Body of pancreas (tissue), 4 donors: ENCODE results near the gene PANX1. TPM values are rescaled to one million over a fixed set of nuclear protein-coding genes. Genes with fewer than 3 reads are reported as not detected.
A peak's percentile ranks its signal among the peaks of the same experiment; 100 is the strongest.

Experiments used
- ATAC-seq: fragments of 150-250 bp; one replicate; pipeline ENCODE4 v1.9.1; 2016
- DNase-seq, 4 donors: peaks; one replicate each; pipeline ENCODE4 v3.0.0-alpha.2; 2019
- H3K27ac ChIP-seq, 4 donors: fragments of 200-600 bp; sonication (generic); 1 replicate in 3 of 4; 2 replicates in 1 of 4; pipeline versions ENCODE4 v1.5.1 to v1.6.1; 2016 to 2019; ENCODE audit warnings: mild to moderate bottlenecking in 1 of 4, mixed read lengths in 1 of 4, moderate library complexity in 1 of 4
- H3K27me3 ChIP-seq, 2 donors: fragments of 200-600 bp; sonication (generic); one replicate each; pipeline ENCODE4 v1.6.0; 2016; ENCODE audit warnings: mild to moderate bottlenecking in 1 of 2
- H3K36me3 ChIP-seq, 2 donors: fragments of 200-600 bp; sonication (generic); replicated peaks in 1 of 2; 2 replicates each; pipeline ENCODE4 v1.5.1; 2016; ENCODE audit warnings: low read depth in 2 of 2; ENCODE audit not compliant: insufficient read depth in 1 of 2
- H3K4me1 ChIP-seq: fragments of 200-600 bp; sonication (generic); one replicate; pipeline ENCODE4 v1.6.0; 2016
- H3K4me3 ChIP-seq, 2 donors: fragments of 200-600 bp; sonication (generic); 1 replicate in 1 of 2; 2 replicates in 1 of 2; pipeline ENCODE4 v1.5.1; 2016 to 2019
- H3K9me3 ChIP-seq, 3 donors: fragments of 200-600 bp; sonication (generic); 1 replicate in 2 of 3; 2 replicates in 1 of 3; pipeline ENCODE4 v1.5.1; 2016
- CTCF ChIP-seq, 7 experiments: fragments of 450-650 bp in 4 of 7; fragments of 200-600 bp in 3 of 7; sonication (generic) in 3 of 7; IDR thresholded peaks; one replicate each; pipeline ENCODE4 v1.5.1; 2016 to 2019; ENCODE audit warnings: antibody characterized with exemption in 7 of 7
- POLR2A ChIP-seq, 3 donors: fragments of 450-650 bp; IDR thresholded peaks; one replicate each; pipeline ENCODE4 v1.6.1; 2016; ENCODE audit warnings: antibody characterized with exemption in 3 of 3, mild to moderate bottlenecking in 2 of 3
- WGBS, 2 donors: methylation state at CpG; one replicate each; pipeline ENCODE4 v1.1.5; 2017; 5-methylcytosine and 5-hydroxymethylcytosine counted together
- intact Hi-C: fragments of 100-400 bp; cut with DNase I; formaldehyde crosslinking; loops from one replicate; pipeline ENCODE4 v1.15.1; 2023
- total RNA-seq, 2 donors: library from RNA; depleted of rRNA; stranded (reverse); fragments of >200 nt; gene quantifications; one replicate each; pipeline ENCODE4 v1.1.0, GENCODE V29; 2016

PANX1 gene
- total RNA-seq, 2 donors from 2014 or later = 8.6 to 14.2 TPM

- DNase-seq (peak; percentile 80 to 86 (median 81)), ATAC-seq (peak; percentile 88)
- H3K9me3 ChIP-seq = no peaks in the 10 kb centered on the region
- H3K27me3 ChIP-seq = no peaks in the 10 kb centered on the region
- peaks cover 30% of the 10 kb centered on the region for H3K4me1 ChIP-seq
- H3K27ac ChIP-seq = peak overlapping the region in 2 of 4 donors; percentile 31 to 35
- no peak overlapping the region for H3K4me3 ChIP-seq
- intact Hi-C loops = no loop called here
- 23 to 30% methylated on average over 7 of the region's 7 CpGs for WGBS, 2 donors
- H3K36me3 ChIP-seq = no peaks in the 10 kb centered on the region
- no peak for TF ChIP-seq POLR2A (IDR thresholded peaks at IDR 0.05)
- TF ChIP-seq CTCF (IDR thresholded peaks at IDR 0.05) = peak; percentile 64 to 87 (median 82)
These were observed 55.2 kb downstream of the PANX1 start for GRCh38 chr11:94183886-94184264.

DNA sequence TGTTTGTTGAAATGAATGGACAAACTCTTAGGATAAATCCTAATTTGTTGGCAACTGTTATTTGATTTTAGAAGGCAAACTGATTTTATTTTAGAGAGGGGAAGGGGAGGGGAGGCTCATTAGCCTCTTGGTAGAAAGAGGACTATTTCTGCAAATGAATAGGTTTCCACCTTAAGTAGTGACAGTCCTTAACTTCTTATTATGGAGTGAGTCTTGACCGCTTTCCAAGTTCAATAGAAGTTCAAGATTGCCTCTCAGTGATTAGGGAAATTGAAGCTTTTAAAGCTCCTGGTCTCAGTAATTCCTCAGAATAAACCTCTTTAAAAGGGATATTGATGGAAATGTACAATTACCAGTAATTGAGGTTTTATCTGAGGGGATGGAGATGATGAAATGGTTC, 55.7 kb downstream of the PANX1 start:
- H3K4me1 ChIP-seq = peaks cover 30% of the 10 kb centered on the region
- H3K4me3 ChIP-seq = no peak overlapping the region
- 28 to 61% methylated on average over 1 of the region's 1 CpG for WGBS, 2 donors
- intact Hi-C loops = no loop called here
- no peaks in the 10 kb centered on the region for H3K27me3 ChIP-seq
- ATAC-seq = peak; percentile 36
- no peaks in the 10 kb centered on the region for H3K36me3 ChIP-seq
- no peaks in the 10 kb centered on the region for H3K9me3 ChIP-seq
- peak overlapping the region in 2 of 4 donors; percentile 31 to 35 for H3K27ac ChIP-seq
- DNase-seq = no peak
- TF ChIP-seq POLR2A (IDR thresholded peaks at IDR 0.05) = no peak
- TF ChIP-seq CTCF (IDR thresholded peaks at IDR 0.05) = no peak

DNA sequence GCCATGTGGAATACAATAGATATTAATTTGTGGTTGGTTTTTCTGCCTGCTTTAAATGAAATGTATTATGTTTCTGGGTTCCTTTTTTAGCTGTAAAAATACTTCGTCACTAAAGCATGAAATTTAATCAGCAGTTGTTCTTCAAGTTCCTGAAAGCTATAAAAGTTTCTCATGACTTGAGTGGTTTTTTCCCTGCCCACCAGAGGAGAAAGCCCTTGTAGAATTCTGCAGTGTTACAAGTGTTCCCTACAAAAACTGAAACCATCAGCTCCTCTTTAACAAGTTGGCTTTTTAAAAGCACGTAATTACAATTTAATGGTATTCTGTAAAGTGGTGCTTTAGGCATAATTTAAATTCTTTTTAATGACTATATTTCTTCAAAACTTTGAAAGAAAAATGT, 56.2 kb downstream of the PANX1 start:
- H3K4me3 ChIP-seq = no peak overlapping the region
- no peaks in the 10 kb centered on the region for H3K9me3 ChIP-seq
- no peaks in the 10 kb centered on the region for H3K27me3 ChIP-seq
- ATAC-seq (no peak), DNase-seq (no peak)
- 59 to 71% methylated on average over 2 of the region's 2 CpGs for WGBS, 2 donors
- intact Hi-C loops = no loop called here
- H3K27ac ChIP-seq = peak overlapping the region in 2 of 4 donors; percentile 4 to 10
- TF ChIP-seq CTCF (IDR thresholded peaks at IDR 0.05) (no peak), POLR2A (IDR thresholded peaks at IDR 0.05) (no peak)
- peaks cover 30% of the 10 kb centered on the region for H3K4me1 ChIP-seq
- no peaks in the 10 kb centered on the region for H3K36me3 ChIP-seq

DNA sequence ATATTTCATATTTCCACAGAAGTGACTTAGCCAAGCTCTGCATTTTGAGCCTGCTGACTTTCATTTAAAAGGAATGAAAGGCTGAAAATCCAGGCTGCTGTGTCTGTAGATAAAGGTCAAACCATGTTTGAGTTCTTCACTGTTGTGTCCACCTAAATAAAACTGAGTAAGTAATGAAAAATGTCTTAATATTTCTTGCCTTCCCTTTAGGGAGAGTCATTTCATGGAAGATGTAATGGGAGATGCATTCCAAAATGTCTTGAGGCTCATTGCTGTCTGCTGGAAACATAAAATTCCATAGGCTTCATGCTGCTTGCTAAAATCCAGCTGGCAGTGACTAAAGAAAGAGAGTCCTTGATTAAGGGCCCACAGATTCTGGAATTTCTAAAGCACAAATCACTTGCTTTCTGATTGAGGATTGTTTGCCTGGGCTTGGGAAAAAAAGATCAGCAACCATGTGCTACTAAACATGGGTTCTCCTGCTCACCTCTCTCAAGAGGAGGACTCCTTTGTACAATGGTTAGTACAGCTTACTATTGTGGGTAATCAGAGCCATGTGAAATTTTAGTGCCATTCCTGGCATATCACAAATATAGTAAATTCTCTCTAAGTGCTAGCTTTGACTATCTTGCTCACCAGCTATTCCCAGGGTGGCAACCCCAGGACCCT, 56.9 kb downstream of the PANX1 start:
- H3K27me3 ChIP-seq = no peaks in the 10 kb centered on the region
- TF ChIP-seq POLR2A (IDR thresholded peaks at IDR 0.05) (no peak), CTCF (IDR thresholded peaks at IDR 0.05) (no peak)
- peak overlapping the region in 3 of 4 donors; percentile 10 to 59 (median 48) for H3K27ac ChIP-seq
- H3K9me3 ChIP-seq = no peaks in the 10 kb centered on the region
- ATAC-seq (peak; percentile 54), DNase-seq (peak in 2 of 4 donors; percentile 24 to 27)
- no peak overlapping the region for H3K4me3 ChIP-seq
- intact Hi-C loops = no loop called here
- H3K36me3 ChIP-seq = no peaks in the 10 kb centered on the region
- H3K4me1 ChIP-seq = peaks cover 30% of the 10 kb centered on the region
